ENCODE measurements around the gene C1orf35.
A peak's percentile ranks its signal among the peaks of the same experiment; 100 is the strongest.

The C1orf35 gene

DNA sequence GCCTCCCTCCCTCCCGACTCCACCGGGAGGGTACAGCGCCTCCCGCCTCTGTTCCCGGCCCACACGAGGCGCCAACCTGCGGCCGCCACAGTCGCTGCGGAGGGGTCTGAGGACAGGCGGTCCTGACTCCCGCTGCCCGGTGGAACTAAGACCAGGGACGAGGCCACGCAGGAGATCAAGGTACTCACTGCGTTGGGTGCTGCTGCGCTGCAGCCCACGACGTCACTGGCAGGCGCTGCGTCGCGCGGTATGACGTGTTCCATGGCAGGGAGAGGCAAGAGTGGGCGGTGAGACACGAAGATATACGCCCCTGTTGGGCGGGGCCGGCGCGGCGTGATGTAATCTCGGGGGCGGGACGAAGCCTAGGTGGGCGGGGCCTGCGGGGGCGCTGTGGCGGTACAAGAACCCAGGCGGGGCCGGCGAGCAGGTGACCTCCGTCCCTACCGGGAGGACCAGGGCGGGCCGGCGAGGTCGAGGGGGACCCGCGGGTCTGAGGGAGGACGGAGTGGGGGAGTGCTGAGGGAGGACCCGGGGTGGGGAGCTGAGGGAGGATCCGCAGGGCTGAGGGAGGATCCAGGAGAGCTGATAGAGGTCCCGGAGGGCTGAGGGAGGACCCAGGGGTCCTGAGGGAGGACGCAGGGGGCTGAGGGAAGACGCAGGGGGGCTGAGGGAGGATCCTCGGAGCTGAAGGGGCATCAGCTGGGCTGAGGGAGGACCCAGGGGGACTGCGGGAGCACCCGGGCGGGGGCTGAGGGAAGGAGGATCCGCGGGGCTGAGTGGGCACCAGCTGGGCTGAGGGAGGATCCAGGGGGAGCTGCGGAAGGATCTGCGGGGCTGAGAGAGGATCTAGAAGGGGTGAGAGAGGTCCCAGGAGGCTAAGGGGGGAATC, 6.2 kb upstream of the C1orf35 start, which contains the start of gene MRPL55:
Gene MRPL55 (minus strand): TSS at position 227 of the 889 bp plus-strand sequence. CDS start 1,039 bp downstream, outside the sequence.
- DNase-seq (ENCODE audit: low spot score), result peak; percentile 95

DNA sequence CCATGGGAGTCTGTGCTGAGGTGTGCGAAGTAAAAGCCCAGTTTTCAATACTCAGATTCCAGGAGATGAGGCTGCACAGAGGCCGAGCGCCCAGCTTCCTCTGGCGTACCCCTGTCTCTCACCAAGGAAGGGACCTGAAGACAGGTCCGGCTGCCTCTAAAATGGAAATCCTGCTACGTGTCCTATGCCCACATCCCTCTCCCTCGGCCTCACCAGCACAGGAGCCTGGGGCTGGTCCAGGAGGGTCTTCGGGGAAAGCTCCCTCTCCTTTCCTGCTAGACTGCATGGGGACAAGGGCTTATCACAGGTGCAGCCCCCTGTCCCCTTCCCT, 5.6 kb upstream of the C1orf35 start:
- no peak for DNase-seq (ENCODE audit: low spot score)

DNA sequence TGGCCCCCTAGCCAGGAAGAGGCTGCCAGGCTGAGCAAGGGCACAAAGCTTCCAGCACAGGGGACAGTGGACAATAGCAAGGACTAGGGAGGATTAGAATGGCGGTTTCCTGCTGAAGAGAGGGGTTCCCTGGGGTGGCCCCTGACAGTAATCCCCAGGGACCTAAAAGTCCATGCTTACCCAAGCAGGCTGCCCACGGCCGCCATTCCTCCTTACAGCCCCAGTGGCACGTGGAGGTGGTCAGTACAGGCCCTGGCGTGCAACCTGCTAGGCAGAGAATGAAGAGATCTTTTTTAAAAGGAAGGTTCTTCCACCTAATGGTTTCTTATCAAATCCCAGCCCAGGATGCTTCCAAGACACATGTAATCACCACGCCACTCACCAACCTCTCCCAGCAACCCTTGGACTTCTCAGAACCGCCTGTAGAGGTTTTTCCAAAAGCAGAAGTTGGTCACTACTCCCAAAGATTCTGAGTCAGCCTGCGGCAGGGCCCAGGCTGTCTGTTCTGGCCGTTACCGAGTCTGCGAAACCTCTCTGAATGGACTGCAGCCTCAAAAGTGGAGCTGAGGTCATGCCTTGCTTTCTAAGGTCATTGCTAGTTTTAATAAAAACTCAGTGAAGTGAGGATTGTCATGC, 5.0 kb upstream of the C1orf35 start:
- no peak for DNase-seq (ENCODE audit: low spot score)

DNA sequence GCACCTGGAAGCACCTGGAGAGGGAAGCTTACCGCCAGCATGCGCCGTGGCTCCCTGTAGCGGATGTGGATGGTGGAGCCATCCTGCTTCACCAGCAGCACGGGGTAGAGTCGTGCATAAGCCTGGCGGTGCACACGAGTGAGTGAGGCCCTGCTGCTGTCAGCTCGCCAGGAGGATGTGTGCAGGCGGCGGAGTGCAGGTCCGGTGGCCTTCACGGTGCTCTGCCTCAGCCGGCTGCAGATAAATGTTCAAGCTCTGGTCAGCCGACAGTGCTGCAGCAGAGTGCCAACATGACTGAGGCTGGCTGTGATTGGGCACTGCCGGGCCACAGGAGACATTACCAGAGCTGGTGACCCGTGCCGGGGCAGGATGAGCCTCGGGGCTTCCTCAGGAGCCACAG, 4.5 kb upstream of the C1orf35 start:
- no peak for DNase-seq (ENCODE audit: low spot score)

DNA sequence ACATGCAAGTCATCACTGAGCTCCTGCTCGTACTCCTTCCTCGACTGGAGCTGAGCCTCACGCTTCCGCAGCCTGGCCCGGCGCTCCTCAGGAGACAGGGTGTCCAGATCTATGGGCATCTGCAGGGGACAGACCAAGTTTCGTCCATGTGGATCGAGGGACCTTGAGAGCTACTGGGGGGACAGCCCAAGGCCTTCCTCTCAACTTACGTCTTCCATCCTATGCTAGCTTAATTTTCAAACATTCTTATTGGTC, 3.6 kb upstream of the C1orf35 start:
- no peak for DNase-seq (ENCODE audit: low spot score)

DNA sequence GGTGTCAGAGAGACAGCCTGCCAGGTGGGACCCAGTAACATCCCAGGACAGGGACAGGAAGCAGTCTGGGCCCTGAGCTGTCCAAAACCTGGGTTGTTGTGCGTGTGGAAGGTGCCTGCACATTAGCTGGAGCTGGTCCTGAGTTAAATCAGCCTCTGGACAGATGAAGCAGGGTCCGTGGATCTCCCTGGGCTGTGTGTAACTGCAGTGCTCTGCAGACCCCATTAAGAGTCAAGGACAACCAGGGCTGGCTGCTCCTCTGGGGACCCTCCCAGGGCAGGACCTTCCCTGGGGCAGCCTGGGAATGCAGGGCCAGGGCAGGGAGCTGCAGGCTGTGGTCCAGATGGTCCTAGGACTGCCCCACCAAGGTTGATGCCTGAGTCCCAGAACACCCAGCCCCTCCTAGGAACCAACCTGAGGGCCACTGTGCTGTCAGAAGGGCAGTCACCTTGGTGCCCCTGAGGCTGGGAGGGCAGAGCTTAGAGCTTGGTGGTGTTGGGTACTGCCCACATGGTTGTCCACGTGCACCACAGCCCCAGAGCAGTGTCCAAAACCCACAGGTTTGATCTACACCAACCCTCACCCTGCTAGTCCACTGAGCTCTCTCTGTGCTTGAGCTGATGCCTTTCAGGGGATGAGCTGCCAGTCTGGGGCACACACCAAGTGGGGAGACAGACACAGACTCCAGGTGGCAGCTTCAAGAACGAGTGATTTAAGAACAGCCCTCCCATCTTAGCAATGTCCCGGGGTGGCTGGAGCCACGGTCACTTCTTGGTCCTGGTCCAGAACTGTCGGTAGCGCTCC, 3.1 kb upstream of the C1orf35 start:
- no peak for DNase-seq (ENCODE audit: low spot score)

DNA sequence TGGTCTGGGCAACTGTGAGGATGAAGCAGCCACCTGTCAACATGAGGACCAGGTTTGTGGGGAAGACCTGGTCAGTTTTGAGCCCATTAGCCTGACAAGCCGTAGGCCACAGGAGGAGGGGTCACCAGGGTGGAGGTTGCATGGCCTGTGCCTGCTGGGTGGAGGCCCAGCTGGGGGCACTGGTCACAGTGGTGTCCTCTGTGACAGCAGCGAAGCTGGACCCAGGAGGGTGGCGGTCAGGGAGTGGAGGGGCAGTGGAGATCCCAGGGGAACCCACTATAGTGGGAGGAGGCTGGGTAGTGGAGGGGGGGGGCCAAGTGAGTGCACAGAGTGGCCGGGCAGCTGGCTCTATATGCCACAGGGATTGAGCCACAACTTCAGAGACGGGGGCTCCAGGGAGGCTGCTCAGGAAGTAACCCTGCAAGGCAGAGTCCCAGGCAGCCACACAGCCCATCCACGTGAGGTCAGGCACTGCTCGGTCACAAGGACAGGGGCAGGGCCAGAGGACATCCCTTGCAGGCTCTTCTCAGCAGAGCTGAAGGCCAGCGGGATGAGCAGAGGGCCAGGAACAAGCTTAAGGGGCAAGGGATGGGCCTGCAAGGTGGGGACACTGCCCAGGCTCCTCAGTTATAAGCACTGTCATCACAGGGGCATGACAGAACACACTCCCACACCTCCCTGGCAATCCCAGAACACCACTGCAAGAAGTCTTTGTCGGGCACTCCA, 2.3 kb upstream of the C1orf35 start:
- DNase-seq (ENCODE audit: low spot score), result no peak

DNA sequence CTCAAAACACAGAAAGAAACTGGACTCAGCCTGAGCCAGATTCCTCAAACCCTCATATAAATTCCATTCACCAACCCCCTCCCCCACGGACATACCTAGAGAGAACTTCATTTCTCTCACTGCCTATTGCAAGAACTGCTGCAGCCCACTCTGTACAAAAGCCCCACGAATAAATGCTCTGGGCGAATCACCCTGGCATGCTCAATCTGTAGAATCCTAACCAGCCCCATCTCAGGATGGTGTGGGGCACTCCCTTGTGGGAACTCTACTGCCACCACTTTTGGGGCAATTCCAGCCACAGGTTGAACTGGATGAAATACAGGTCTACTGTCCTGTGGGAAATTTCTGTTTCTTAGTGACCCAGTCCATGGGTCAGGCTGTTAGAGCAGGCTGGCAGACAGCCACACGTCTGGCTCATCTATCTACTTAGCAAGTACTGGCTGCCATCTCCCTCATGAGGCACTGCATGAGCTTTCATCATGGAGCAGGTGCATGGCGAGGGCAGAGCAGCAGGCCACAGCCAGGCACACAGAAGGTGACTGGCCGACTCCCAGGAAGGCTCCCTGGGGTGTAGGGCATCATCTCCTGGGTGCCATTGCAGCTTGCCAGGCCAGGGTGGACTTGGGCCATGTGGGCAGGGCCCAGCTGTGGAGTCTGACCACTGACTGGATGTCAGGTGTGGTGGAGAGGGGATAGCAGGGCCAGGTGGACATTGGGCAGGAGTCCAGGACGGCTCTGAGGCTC, 1.6 kb upstream of the C1orf35 start:
- DNase-seq (ENCODE audit: low spot score), result no peak

DNA sequence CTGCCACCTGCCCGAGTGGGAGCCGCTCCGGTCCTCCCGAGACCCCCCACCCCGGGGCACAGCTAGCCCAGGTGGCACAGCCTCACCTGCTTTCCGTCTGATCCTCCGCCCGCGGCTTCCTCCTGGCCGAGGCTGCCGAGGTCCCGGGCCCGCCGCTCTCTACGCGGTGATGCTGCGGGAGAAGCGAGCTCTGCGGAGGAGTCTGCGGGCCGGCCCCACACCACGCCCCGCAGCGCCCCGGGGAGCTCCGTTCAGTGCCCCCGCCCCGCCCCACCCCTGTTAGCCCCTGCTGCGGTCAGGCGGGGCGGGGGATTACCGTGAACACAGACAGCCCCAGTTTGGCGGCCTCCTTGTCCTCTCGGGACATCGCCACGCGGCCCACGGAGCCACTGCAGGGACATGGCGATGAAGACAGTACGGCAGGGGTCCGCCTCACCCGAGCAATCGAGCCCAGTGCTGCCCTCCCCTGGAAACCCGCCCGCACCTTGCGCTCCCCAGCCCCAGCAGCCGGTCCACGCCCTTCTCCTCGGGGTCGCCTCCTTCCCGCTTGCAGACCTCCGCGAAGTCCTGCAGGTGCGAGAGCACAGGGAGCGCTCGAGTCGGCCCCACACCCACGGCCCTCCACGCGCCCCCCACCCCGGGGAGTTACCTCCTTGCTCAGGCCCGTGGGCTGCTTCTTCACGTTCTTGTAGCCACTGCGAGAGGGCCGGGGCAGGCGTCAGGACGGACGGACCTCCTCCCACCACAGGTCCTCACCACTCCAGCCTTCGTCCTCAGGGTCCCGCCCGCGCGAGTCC, 933 bp downstream of the C1orf35 start:
- peak; percentile 83 for DNase-seq (ENCODE audit: low spot score)

DNA sequence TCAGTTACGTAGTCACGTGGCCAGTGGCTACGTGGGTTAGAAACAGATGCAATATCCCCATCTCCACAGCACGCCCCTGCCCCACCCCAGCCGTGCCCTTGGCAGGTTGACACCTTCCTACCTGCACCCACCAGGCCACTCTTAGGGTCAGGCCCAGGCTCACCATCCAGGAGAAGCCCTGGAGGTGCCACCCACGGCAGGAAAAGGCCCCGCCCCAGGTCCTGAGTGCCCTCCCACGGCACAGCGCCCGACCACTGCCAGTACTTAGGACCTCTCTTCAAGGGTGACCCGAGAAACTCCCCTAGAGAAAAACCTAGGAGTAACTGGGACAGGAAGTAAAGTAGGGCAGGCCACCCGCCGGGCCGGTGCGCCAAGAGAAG, 1.5 kb downstream of the C1orf35 start:
- no peak for DNase-seq (ENCODE audit: low spot score)

DNA sequence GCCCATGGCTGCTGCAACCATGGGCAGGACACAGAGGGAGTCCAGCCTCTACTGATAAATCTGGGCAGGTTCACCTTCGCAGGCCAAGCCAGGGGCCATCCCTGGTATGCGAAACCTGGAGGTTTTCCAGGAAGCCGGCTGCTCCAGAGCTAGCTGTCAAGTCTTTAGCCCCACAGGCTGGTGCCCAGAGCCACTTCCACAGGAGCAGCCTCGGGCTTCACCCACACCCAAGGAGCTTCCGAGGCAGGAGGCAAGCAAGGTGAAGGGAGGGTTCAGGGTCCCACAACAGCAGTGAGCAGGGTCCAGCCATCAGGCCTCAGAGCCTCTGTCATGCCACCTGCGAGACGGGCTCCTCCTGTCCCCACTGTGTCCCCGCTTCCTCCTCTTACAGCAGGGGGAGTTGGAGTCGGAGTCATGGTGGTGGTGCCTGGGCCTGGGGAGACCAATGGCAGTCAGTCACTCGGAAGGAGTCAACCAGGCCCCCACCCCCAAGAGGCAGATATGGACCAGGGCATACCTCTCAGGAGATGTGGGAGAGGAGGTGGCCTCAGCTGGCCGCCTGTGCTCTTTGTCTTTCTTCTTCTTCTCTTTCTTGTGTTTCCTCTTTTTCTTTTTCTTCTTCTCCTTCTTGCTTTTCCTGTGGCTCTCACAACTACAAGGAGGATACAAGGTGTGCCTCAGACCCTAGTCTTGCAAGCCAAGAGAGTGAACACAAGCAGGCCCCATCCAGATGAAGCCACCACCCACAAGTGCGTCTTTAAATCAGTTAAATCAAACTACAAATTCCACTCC, 2.1 kb downstream of the C1orf35 start:
- no peak for DNase-seq (ENCODE audit: low spot score)

DNA sequence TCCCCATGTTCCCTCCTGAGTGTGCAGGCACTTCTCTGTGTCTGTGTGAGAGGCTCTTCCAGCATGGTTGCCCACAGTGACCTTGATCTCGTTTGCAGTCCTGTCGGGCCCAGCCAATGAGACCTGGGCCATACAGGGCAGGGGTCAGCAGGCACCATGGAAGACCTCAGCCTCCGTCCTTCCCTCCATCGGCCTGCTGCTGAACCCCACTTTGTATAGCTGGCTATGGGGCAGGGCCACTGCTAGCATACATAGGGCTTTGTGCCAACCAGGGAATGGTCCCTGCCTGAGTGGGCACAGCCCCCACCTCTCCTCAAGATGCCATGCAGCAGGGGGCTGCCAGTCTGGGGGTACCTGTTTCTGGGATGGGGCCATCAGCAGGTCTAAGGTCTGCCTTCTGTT, 3.8 kb downstream of the C1orf35 start:
- DNase-seq (ENCODE audit: low spot score), result no peak

DNA sequence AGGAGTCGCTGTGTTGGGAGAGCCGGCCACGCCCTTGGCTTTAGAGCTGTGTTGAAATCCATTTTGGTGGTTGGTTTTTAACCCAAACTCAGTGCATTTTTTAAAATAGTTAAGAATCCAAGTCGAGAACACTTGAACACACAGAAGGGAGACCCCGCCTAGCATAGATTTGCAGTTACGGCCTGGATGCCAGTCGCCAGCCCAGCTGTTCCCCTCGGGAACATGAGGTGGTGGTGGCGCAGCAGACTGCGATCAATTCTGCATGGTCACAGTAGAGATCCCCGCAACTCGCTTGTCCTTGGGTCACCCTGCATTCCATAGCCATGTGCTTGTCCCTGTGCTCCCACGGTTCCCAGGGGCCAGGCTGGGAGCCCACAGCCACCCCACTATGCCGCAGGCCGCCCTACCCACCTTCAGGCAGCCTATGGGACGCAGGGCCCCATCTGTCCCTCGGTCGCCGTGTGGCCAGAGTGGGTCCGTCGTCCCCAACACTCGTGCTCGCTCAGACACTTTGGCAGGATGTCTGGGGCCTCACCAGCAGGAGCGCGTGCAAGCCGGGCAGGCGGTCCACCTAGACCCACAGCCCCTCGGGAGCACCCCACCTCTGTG, 4.7 kb downstream of the C1orf35 start:
- DNase-seq (ENCODE audit: low spot score), result no peak

DNA sequence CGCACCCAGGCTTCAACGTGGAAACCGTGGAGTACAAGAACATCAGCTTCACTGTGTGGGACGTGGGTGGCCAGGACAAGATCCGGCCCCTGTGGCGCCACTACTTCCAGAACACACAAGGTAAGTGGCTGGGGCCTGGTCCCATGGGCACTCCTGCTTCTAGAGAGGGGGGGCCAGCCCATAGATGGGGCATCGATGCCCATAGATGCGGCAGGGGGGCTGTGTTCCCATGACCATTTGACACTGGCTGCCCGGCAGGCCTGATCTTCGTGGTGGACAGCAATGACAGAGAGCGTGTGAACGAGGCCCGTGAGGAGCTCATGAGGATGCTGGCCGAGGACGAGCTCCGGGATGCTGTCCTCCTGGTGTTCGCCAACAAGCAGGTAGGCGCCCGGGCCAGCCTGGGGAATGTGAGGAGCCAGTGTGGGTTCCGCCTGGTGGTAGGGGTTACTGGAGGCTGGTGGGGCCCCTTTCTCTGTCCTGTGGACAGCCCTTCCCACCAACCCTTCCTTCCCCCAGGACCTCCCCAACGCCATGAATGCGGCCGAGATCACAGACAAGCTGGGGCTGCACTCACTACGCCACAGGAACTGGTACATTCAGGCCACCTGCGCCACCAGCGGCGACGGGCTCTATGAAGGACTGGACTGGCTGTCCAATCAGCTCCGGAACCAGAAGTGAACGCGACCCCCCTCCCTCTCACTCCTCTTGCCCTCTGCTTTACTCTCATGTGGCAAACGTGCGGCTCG, 5.6 kb downstream of the C1orf35 start:
- DNase-seq (ENCODE audit: low spot score), result no peak

DNA sequence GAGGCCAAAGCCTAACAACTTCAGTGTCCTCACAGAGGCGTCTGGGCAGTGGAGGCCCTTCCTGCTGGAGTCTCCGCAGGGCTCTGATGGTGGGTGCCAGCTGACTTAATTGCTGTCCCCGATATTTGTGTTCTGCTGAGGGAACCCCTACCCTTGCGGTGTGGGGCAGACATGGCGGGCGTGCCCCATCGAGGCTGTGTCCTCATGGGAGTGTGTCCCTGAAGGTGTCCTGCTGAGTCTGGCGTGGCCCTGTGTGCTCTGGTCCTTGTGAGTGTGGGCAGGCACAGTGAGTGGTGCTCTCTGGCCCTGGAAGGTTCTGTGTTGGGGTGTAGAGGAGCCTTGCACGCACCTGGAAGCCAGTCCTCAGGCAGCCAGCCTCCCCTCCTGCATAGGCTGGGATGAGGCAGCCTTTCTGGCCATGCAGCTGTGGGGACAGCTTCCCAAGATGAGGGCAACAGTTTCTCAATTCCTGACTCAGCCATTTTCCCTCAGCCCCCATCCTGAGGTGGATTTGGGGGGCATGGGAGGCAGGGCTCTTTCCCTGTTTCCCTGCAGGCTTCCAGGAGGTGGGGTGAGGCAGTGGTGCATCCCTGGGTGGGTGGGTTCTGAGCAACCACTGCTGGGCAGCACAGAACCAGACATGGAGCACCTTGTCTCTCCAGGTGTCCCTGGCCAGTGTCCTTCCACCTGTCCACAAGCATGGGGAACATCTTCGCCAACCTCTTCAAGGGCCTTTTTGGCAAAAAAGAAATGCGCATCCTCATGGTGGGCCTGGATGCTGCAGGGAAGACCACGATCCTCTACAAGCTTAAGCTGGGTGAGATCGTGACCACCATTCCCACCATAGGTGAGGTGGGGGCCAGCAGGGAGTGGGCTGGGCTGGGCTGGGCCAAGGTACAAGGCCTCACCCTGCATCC, 6.5 kb downstream of the C1orf35 start:
- DNase-seq (ENCODE audit: low spot score), result peak; percentile 3

DNA sequence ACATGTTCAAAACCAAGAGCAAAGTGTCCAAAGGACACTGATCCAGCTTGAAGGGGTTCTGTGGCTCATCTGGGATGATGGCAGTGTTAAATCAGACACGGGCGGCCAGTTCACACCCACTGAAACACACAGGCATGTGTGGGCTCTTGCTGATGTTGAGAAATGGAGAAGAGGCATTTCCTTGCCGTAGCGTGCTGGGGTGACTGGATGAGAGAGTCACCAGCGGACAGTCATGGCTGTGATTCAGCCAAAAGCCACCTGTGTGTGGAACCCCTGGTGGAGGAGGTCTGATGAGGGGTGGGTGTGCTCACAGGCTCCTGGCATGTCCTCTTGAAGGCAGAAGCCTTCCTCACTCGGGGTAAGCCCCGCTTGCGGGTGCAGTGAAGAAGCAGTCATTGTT, 7.2 kb downstream of the C1orf35 start:
- DNase-seq (ENCODE audit: low spot score), result peak; percentile 1

DNA sequence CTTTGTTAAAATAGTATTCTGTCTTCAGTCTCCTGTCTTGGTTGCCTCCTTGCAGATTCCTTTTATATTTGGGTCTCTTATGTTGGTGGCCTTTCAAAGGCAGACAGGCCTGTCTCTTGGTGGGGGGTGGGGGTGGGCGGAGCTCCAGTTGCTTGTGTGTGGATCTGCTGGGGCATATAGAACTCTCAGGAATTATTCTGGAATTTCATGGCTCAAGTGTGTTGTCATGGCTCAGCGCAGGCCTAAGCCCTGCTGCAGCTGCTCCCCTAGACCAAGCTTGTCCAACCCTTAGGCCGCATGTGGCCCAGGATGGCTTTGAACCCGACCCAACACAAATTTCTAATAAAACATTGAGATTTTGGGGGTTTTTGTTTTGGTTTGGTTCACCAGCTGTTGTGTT, 8.0 kb downstream of the C1orf35 start:
- DNase-seq (ENCODE audit: low spot score), result peak; percentile 4

Data from iPS-NIHi11 (cell line).